Activated CD4-positive, alpha-beta T cell treated with anti-CD3 and anti-CD28 coated beads, Interleukin-2, amount 10 ng/mL, durations not matched to agents 7 days and 5 days (primary cell): ENCODE data around the gene KBTBD13. TPM values are rescaled to one million over a fixed set of nuclear protein-coding genes. Genes with fewer than 3 reads are reported as not detected.

ENCODE experiments used
- CTCF ChIA-PET: fragments of 350-600 bp; sonication (Branson Sonifier 250); formaldehyde crosslinking; loops from one replicate; lab custom pipeline; 2021; ENCODE audit warnings: antibody characterized with exemption; lab: Charles Lee
- POLR2A ChIA-PET: fragments of 350-600 bp; sonication (Branson Sonifier 250); formaldehyde crosslinking; loops from one replicate; lab custom pipeline; 2021; ENCODE audit warnings: antibody characterized with exemption; lab: Charles Lee
- DNase-seq: peaks from one replicate; pipeline ENCODE4 v3.0.0-alpha.2; 2020
- H3K27ac Mint-ChIP-seq: one replicate; pipeline ENCODE4 v1.8.0; 2021; ENCODE audit warnings: mild to moderate bottlenecking, moderate library complexity, mixed read lengths
- H3K27me3 Mint-ChIP-seq: one replicate; pipeline ENCODE4 v1.8.0; 2021; ENCODE audit warnings: mixed read lengths
- H3K36me3 Mint-ChIP-seq: one replicate; pipeline ENCODE4 v1.8.0; 2021; ENCODE audit warnings: low read depth, mixed read lengths
- H3K4me1 Mint-ChIP-seq: one replicate; pipeline ENCODE4 v1.8.0; 2021; ENCODE audit warnings: mixed read lengths
- H3K4me3 Mint-ChIP-seq: one replicate; pipeline ENCODE4 v1.8.0; 2021; ENCODE audit warnings: mild to moderate bottlenecking, moderate library complexity, mixed read lengths
- H3K9me3 Mint-ChIP-seq: one replicate; pipeline ENCODE4 v1.8.0; 2021; ENCODE audit warnings: mixed read lengths
- total RNA-seq, 2 experiments: library from RNA; stranded (reverse); gene quantifications; one replicate each; pipeline ENCODE4 v1.2.3, GENCODE V29; 2021

Gene KBTBD13
- total RNA-seq, result not detected

- POLR2A ChIA-PET, result no interaction called here
- no peak for DNase-seq
- CTCF ChIA-PET, result interaction anchor here (0.9 to 1.8 kb wide), 5 partner anchors 9 to 42 kb away, joined by 3 to 4 read pairs (median 4); partner anchors contain the start of gene RASL12
- Mint-ChIP-seq H3K27me3 (peaks cover 29% of the 10 kb centered on the region), H3K4me1 (peaks cover 4% of the 10 kb centered on the region), H3K9me3 (no peaks in the 10 kb centered on the region), H3K4me3 (no peak within 1 kb of the TSS), H3K27ac (no peak within 1 kb of the TSS), H3K36me3 (no peaks in the 10 kb centered on the region)
Observed at GRCh38 chr15:65076486-65077290, at the start of gene KBTBD13. TSS of gene KBTBD13 (plus strand) at chr15:65076746. CDS start at chr15:65076816, 70 bp downstream.

- no peak overlapping the region for H3K4me3 Mint-ChIP-seq
- H3K27me3 Mint-ChIP-seq, result peaks cover 6% of the 10 kb centered on the region
- CTCF ChIA-PET, result no interaction called here
- H3K36me3 Mint-ChIP-seq, result peaks cover 29% of the 10 kb centered on the region
- no peak overlapping the region for H3K27ac Mint-ChIP-seq
- DNase-seq, result no peak
- POLR2A ChIA-PET, result no interaction called here
- peaks cover 11% of the 10 kb centered on the region for H3K4me1 Mint-ChIP-seq
- H3K9me3 Mint-ChIP-seq, result no peaks in the 10 kb centered on the region
Observed at GRCh38 chr15:65026756-65027155, 49.8 kb upstream of the KBTBD13 start.

GRCh38 chr15:65027593-65027992 is 49.0 kb upstream of the KBTBD13 start:
- DNase-seq, result no peak
- H3K27ac Mint-ChIP-seq, result no peak overlapping the region
- H3K27me3 Mint-ChIP-seq, result peaks cover 14% of the 10 kb centered on the region
- H3K9me3 Mint-ChIP-seq, result no peaks in the 10 kb centered on the region
- POLR2A ChIA-PET, result interaction anchor here (0.5 kb wide), 1 partner anchor 142 kb away, joined by 6 read pairs; no protein-coding TSS in a partner anchor
- H3K4me3 Mint-ChIP-seq, result peak overlapping the region; percentile 84
- H3K36me3 Mint-ChIP-seq, result peaks cover 29% of the 10 kb centered on the region
- peaks cover 11% of the 10 kb centered on the region for H3K4me1 Mint-ChIP-seq
- CTCF ChIA-PET, result no interaction called here

DNA sequence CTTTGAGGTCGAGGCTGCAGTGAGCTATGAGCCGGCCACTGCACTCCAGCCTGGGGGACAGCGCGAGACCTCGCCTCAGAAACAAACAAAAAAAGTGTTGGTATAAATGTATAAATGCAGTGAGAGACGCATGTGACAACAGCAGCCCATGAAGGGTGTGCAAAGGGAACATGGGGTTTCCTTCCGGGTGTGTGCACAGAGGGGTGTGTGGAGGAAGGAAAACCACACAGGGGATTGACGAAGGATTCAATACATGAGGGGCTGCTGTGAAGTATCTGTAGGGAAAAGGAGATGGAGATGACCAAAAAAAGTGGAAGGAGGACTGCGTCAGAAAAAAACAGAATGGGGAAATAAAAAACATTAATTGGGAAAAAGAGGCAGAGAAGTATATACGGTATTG is 48.2 kb upstream of the KBTBD13 start:
- H3K9me3 Mint-ChIP-seq, result no peaks in the 10 kb centered on the region
- CTCF ChIA-PET, result no interaction called here
- H3K4me3 Mint-ChIP-seq, result peak overlapping the region; percentile 84
- peaks cover 14% of the 10 kb centered on the region for H3K4me1 Mint-ChIP-seq
- POLR2A ChIA-PET, result interaction anchor here (0.5 kb wide), 1 partner anchor 142 kb away, joined by 6 read pairs; no protein-coding TSS in a partner anchor
- peak overlapping the region; percentile 83 for H3K27ac Mint-ChIP-seq
- DNase-seq, result peak; percentile 16
- H3K27me3 Mint-ChIP-seq, result peaks cover 17% of the 10 kb centered on the region
- peaks cover 27% of the 10 kb centered on the region for H3K36me3 Mint-ChIP-seq

DNA sequence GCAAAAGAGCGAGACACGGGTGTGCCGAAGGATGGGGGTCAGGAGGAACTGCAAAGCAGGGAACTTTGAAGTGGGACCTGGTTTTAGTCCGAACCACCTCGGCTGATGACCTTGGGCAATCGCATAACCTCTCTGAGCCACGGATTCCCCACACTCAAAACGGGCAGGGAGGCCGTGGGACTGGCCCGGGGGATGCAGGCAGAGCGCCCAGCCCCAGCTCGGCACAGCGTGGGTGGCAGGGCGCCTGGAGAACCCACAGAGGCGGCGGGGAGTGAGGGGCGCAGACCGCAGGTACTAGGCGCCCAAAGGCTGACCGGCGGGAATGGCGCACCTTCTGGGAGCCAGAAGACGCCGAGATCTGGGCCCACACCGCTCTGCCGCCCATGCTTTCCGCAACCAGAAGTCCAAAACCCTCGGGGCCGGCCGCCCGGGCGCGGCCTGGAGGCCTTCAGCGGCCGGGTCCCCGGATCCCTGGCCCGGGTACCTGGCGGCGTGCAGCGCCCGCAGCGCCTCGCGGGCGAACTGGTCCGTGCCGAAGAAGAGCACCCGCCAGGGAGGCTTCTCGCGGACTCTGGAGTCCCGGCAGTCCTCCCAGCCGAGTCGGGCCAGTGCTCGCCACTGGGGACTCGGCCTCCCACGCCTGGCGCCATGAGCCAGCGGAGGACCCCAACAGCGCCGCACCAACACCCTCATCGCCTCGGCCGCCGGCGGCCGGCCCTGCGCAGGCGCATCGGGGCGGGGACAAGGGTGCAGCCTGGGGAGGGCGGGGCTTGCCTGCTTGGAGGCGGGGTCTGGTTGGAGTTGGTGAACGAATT is 47.4 kb upstream of the KBTBD13 start, which contains the start of gene MTFMT:
MTFMT (minus strand) TSS at position 719 of the 815 bp plus-strand sequence; CDS start at position 693, 26 bp downstream.
- DNase-seq, result peak; percentile 94
- peaks cover 21% of the 10 kb centered on the region for H3K36me3 Mint-ChIP-seq
- H3K4me3 Mint-ChIP-seq, result peak within 1 kb of the TSS; percentile 84
- POLR2A ChIA-PET, result no interaction called here
- H3K4me1 Mint-ChIP-seq, result peaks cover 18% of the 10 kb centered on the region
- no peaks in the 10 kb centered on the region for H3K9me3 Mint-ChIP-seq
- CTCF ChIA-PET, result no interaction called here
- peak within 1 kb of the TSS; percentile 83 for H3K27ac Mint-ChIP-seq
- H3K27me3 Mint-ChIP-seq, result peaks cover 17% of the 10 kb centered on the region

GRCh38 chr15:65029736-65030208 is 46.8 kb upstream of the KBTBD13 start:
- peaks cover 17% of the 10 kb centered on the region for H3K27me3 Mint-ChIP-seq
- H3K36me3 Mint-ChIP-seq, result peaks cover 18% of the 10 kb centered on the region
- H3K9me3 Mint-ChIP-seq, result no peaks in the 10 kb centered on the region
- no peak overlapping the region for H3K27ac Mint-ChIP-seq
- ChIA-PET CTCF (interaction anchor here (0.9 kb wide), 1 partner anchor 11 kb away, joined by 4 read pairs; no protein-coding TSS in a partner anchor), POLR2A (interaction anchor here (0.6 kb wide), 1 partner anchor 136 kb away, joined by 3 read pairs; no protein-coding TSS in a partner anchor)
- peaks cover 20% of the 10 kb centered on the region for H3K4me1 Mint-ChIP-seq
- DNase-seq, result no peak
- peak overlapping the region; percentile 84 for H3K4me3 Mint-ChIP-seq

DNA sequence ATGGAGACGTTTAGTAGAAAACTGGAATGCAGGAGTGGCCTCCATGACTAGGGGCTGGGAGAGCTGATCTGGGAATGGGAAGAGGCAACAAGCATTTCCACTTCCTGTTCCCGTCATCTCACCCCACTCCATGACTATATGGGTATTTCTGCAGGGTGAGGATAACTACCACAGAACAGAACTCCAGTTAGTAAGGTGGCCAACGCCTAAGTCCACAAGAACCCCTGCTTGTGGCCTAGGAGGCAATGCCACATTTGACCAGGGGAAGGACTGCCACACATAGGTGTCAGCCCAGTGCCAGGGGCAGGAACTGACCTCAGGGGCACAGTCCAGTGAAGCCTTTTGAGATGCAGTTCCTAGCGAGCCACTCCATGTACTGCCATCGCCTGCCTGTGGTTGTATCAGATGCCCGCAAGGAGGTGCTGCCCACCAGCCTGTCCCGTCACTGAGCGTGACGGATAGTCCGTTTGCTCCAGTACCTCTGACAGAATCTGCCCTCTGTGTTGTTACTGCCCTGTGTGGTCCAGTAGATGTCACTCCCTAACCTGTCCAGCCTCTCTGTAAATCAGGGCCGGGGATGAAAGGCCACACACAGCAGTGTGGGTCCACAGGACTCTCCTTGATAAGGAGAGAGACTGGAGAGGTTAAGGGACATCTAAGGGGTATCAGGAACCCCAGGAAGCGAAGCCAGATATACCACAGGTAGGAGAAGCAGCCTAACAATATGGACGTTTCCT is 43.6 kb upstream of the KBTBD13 start:
- CTCF ChIA-PET, result interaction anchor here (1.0 to 1.3 kb wide), 5 partner anchors 10 to 272 kb away, joined by 3 to 7 read pairs (median 5); partner anchors contain the start of gene RNU5B-1
- Mint-ChIP-seq H3K4me3 (no peak overlapping the region), H3K9me3 (no peaks in the 10 kb centered on the region)

GRCh38 chr15:65033659-65034269 is 42.8 kb upstream of the KBTBD13 start:
- peak; percentile 49 for DNase-seq
- H3K4me1 Mint-ChIP-seq, result peaks cover 9% of the 10 kb centered on the region
- peaks cover 17% of the 10 kb centered on the region for H3K27me3 Mint-ChIP-seq
- POLR2A ChIA-PET, result interaction anchor here (0.6 kb wide), 1 partner anchor 305 kb away, joined by 3 read pairs; no protein-coding TSS in a partner anchor
- H3K4me3 Mint-ChIP-seq, result no peak overlapping the region
- no peaks in the 10 kb centered on the region for H3K9me3 Mint-ChIP-seq
- no peaks in the 10 kb centered on the region for H3K36me3 Mint-ChIP-seq
- H3K27ac Mint-ChIP-seq, result no peak overlapping the region
- CTCF ChIA-PET, result interaction anchor here (0.6 to 1.6 kb wide), 8 partner anchors 9 to 271 kb away, joined by 3 to 7 read pairs (median 4); partner anchors contain the start of gene RNU5B-1

More for the DNA sequence above, 43.6 kb upstream of the KBTBD13 start:
- peaks cover 17% of the 10 kb centered on the region for H3K27me3 Mint-ChIP-seq
- peaks cover 14% of the 10 kb centered on the region for H3K4me1 Mint-ChIP-seq
- no peak overlapping the region for H3K27ac Mint-ChIP-seq
- POLR2A ChIA-PET, result no interaction called here
- DNase-seq, result peak; percentile 35
- H3K36me3 Mint-ChIP-seq, result no peaks in the 10 kb centered on the region

DNA sequence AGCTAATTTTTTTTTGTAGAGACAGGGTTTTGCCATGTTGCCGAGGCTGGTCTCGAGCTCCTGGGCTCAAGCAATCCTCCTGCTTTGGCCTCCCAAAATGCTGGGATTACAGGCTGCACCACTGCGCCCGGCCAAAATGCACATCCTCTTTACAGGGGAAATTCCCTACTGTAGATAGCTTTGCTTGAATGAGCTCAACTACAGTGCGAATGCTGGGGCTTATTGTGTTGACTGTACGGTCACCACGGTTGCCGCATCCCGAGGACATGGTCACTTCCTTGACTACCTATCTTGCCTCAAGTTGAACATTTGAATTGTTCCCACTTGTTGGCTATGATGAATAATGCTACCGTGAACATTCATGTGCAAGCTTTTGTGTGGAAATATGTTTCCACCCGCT is 41.8 kb upstream of the KBTBD13 start:
- Mint-ChIP-seq H3K4me1 (peaks cover 9% of the 10 kb centered on the region), H3K9me3 (no peaks in the 10 kb centered on the region), H3K36me3 (no peaks in the 10 kb centered on the region), H3K27me3 (peaks cover 17% of the 10 kb centered on the region), H3K4me3 (no peak overlapping the region), H3K27ac (no peak overlapping the region)
- POLR2A ChIA-PET, result no interaction called here
- no peak for DNase-seq
- CTCF ChIA-PET, result interaction anchor here (0.6 to 1.6 kb wide), 2 partner anchors 43 to 88 kb away, joined by 3 to 4 read pairs; no protein-coding TSS in a partner anchor

GRCh38 chr15:65037309-65037708 is 39.2 kb upstream of the KBTBD13 start:
- H3K9me3 Mint-ChIP-seq, result no peaks in the 10 kb centered on the region
- peaks cover 9% of the 10 kb centered on the region for H3K4me1 Mint-ChIP-seq
- no peak overlapping the region for H3K4me3 Mint-ChIP-seq
- peaks cover 8% of the 10 kb centered on the region for H3K27me3 Mint-ChIP-seq
- CTCF ChIA-PET, result no interaction called here
- POLR2A ChIA-PET, result no interaction called here
- H3K36me3 Mint-ChIP-seq, result no peaks in the 10 kb centered on the region
- no peak overlapping the region for H3K27ac Mint-ChIP-seq
- DNase-seq, result no peak

GRCh38 chr15:65038428-65038827 is 38.1 kb upstream of the KBTBD13 start:
- Mint-ChIP-seq H3K27me3 (peaks cover 2% of the 10 kb centered on the region), H3K4me3 (no peak overlapping the region), H3K4me1 (peaks cover 5% of the 10 kb centered on the region), H3K9me3 (no peaks in the 10 kb centered on the region), H3K36me3 (no peaks in the 10 kb centered on the region), H3K27ac (no peak overlapping the region)
- DNase-seq, result no peak
- ChIA-PET POLR2A (no interaction called here), CTCF (no interaction called here)
